OCI-LY3 (cell line): ENCODE measurements around the gene MED27.

Experiments
- CTCF ChIP-seq: fragments of 200-600, 300-600 bp; sonication (generic); IDR thresholded peaks from 2 replicates; pipeline ENCODE4 v1.5.1; 2014; ENCODE audit warnings: antibody characterized with exemption, low read length, low read depth
- EZH2phosphoT487 ChIP-seq: fragments of 200-600 bp; shearing (Covaris generic); IDR thresholded peaks from 2 replicates; pipeline ENCODE4 v1.6.1; 2018; ENCODE audit warnings: antibody characterized with exemption, mixed run types, low read depth

GRCh38 chr9:131873335-131873734, 206.3 kb downstream of the MED27 start:
- TF ChIP-seq CTCF (no peak), EZH2phosphoT487 (no peak)
